ENCODE data around the gene CEP95.

Gene CEP95

DNA sequence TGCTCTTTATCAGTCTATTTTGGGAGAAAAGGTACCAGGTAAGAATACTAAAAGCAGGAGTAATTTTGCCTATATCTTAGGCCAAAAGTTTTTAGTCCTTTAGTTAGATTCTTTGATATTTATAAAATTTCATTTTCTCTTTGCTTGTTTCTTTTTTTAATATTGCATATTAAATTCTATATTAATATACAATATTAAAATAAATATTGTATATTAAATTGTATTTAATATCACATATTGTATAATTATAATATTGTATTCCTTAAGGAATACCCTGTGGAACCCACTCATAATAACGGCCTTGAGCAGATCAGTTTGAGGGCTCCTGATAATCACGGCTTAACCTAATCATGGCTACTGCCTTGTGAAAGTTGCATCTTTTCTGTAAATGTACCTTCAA, 1.9 kb downstream of the CEP95 start:
- no peak for DNase-seq (ENCODE audit: low spot score)
- TF ChIP-seq, protein P1, sequence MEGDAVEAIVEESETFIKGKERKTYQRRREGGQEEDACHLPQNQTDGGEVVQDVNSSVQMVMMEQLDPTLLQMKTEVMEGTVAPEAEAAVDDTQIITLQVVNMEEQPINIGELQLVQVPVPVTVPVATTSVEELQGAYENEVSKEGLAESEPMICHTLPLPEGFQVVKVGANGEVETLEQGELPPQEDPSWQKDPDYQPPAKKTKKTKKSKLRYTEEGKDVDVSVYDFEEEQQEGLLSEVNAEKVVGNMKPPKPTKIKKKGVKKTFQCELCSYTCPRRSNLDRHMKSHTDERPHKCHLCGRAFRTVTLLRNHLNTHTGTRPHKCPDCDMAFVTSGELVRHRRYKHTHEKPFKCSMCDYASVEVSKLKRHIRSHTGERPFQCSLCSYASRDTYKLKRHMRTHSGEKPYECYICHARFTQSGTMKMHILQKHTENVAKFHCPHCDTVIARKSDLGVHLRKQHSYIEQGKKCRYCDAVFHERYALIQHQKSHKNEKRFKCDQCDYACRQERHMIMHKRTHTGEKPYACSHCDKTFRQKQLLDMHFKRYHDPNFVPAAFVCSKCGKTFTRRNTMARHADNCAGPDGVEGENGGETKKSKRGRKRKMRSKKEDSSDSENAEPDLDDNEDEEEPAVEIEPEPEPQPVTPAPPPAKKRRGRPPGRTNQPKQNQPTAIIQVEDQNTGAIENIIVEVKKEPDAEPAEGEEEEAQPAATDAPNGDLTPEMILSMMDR (conservative IDR thresholded peaks at IDR 0.05; ENCODE audit: low read depth) = no peak
- H3K27ac ChIP-seq = no peak overlapping the region
- ChIA-PET CTCF (no interaction called here), POLR2A (ENCODE audit: low non-redundant PET) (no interaction called here)

DNA sequence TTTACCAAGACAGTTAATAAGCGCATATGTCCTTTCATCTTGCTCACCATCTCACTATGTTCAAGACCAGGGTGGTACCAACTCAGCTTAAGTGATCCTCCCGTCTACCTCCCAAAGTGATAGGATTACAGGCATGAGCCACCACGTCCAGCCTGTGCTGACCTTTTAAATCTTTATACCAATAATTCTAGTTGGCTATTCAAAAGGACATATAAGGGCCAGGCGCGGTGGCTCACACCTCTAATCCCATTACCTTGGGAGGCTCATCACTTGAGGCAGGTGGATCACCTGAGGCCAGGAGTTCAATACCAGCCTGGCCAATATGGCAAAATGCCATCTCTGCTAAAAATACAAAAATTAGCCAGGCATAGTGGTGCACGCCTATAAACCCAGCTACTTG, 2.4 kb downstream of the CEP95 start:
- TF ChIP-seq, protein P1 (conservative IDR thresholded peaks at IDR 0.05; ENCODE audit: low read depth) = no peak
- DNase-seq (ENCODE audit: low spot score) = no peak
- ChIA-PET POLR2A (ENCODE audit: low non-redundant PET) (no interaction called here), CTCF (no interaction called here)
- H3K27ac ChIP-seq = no peak overlapping the region

DNA sequence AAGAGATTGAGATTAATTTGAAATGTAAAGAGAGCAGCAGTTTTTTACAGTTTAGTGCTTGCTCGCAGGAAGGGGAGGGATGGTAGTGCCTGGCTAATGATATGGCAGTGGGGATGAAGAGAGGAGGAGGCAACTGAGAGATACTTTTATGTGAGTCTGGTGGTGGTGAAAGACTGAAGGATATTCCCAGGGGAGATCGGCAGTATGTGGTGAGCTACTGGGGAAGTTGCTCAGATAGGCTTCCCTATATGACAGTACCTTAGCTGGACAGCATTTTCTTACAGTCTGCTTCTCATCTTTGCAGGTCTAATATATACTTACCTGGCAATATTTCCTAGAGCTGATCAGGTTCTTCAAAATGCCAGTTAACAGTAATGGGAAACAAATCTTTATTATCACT, 8.6 kb downstream of the CEP95 start:
- ChIA-PET POLR2A (ENCODE audit: low non-redundant PET) (no interaction called here), CTCF (interaction anchor here (0.6 kb wide), 1 partner anchor 25 kb away, joined by 5 read pairs; no protein-coding TSS in a partner anchor)
- TF ChIP-seq, protein P1 (conservative IDR thresholded peaks at IDR 0.05; ENCODE audit: low read depth) = no peak
- DNase-seq (ENCODE audit: low spot score) = no peak
- no peak overlapping the region for H3K27ac ChIP-seq

DNA sequence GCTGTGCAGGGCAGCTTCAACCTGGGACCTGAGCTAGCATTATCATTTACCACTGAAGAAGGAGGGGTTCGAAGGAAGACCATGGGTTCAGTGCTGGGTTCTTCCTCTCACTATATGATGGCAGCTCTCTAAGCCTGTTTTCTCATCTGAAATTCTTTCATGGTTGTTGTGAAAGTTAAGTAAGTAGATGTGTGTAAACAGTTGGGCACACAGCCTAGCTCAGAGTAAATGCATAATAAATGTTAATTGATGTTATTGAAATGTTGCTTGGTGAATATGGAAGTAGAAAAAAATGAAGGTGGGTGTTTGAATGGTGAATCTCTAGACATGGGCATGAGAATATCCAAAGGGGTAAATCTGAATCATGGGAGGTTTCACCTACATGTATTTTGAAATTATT, 9.1 kb downstream of the CEP95 start:
- ChIA-PET POLR2A (ENCODE audit: low non-redundant PET) (no interaction called here), CTCF (interaction anchor here (0.6 kb wide), 1 partner anchor 25 kb away, joined by 5 read pairs; no protein-coding TSS in a partner anchor)
- TF ChIP-seq, protein P1 (conservative IDR thresholded peaks at IDR 0.05; ENCODE audit: low read depth) = no peak
- no peak for DNase-seq (ENCODE audit: low spot score)
- no peak overlapping the region for H3K27ac ChIP-seq

DNA sequence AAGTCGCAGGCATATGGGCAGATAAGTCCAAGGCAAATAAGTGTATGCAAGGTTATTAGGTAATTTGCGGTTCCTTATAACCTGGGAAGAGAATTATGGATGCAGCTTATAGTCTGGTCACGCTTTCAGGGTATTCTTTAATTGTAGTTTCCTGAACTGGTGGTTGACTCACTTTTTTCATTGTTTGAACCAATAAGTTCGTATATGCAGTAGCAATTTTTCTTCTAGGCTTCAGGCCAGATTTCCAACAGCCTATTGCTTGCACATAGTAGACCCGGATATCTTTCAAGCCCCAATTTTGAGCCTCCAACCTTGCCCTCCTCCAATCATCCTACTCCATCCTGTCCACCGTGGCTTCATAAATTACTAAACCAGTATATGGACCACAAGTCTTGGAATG, 12.8 kb downstream of the CEP95 start:
- H3K27ac ChIP-seq = no peak overlapping the region
- ChIA-PET CTCF (interaction anchor here (0.6 kb wide), 1 partner anchor 486 kb away, joined by 7 read pairs; no protein-coding TSS in a partner anchor), POLR2A (ENCODE audit: low non-redundant PET) (no interaction called here)
- TF ChIP-seq, protein P1 (conservative IDR thresholded peaks at IDR 0.05; ENCODE audit: low read depth) = no peak
- DNase-seq (ENCODE audit: low spot score) = no peak

DNA sequence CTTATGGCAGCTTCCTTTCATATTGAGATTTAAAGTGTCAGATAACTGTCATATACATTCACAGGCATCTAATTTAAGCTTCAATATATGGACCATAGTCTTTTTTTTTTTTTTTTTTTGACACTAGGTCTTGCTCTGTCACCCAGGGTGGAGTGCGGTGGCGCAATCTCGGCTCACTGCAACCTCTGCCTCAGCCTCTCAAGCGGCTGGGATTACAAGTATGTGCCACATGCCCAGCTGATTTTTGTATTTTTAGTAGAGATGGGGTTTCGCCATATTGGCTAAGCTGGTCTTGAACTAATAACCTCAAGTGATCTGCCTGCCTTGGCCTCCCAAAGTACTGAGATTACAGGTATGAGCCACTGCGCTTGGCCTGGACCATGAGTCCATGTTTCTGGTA, 13.6 kb downstream of the CEP95 start:
- DNase-seq (ENCODE audit: low spot score) = no peak
- no peak overlapping the region for H3K27ac ChIP-seq
- ChIA-PET CTCF (interaction anchor here (0.6 kb wide), 1 partner anchor 487 kb away, joined by 7 read pairs; no protein-coding TSS in a partner anchor), POLR2A (ENCODE audit: low non-redundant PET) (no interaction called here)
- TF ChIP-seq, protein P1 (conservative IDR thresholded peaks at IDR 0.05; ENCODE audit: low read depth) = no peak

DNA sequence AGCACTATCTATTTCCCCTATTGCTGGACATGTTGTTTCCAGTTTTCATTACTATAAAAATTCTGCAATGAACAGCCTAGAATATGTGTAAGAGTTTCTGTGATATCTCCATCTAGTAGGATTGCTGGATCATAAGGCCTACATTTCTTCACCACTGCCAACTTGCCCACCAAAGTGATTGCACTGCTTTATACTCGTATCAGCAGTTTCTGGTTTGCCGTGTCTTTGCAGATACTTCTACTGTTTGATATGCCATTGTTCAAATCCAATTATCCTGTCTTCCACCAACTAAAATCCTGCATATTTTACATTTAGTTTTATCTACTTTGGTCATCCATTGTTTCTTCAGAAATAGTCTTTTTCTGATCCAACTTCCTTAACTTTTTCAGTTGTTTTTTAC, 21.1 kb downstream of the CEP95 start:
- ChIA-PET POLR2A (ENCODE audit: low non-redundant PET) (no interaction called here), CTCF (interaction anchor here (1.1 kb wide), 1 partner anchor 20 kb away, joined by 3 read pairs; no protein-coding TSS in a partner anchor)
- no peak overlapping the region for H3K27ac ChIP-seq
- DNase-seq (ENCODE audit: low spot score) = no peak
- TF ChIP-seq, protein P1 (conservative IDR thresholded peaks at IDR 0.05; ENCODE audit: low read depth) = no peak
